Amygdala (tissue), 56 donors: ENCODE data around the gene KIF9.
A peak's percentile ranks its signal among the peaks of the same experiment; 100 is the strongest.
"Not testable (repeated sequence)": the region's sequence is repeated elsewhere in the genome, so short reads cannot be mapped to it uniquely, and the experiment has no call there.

Experiments used
- DNase-seq, 56 donors: peaks; one replicate each; lab custom pipeline; 2025; lab: John Stamatoyannopoulos, UW

KIF9 gene

GRCh38 chr3:47294392-47294791, 11.8 kb upstream of the KIF9 start:
- DNase-seq: no peak

DNA sequence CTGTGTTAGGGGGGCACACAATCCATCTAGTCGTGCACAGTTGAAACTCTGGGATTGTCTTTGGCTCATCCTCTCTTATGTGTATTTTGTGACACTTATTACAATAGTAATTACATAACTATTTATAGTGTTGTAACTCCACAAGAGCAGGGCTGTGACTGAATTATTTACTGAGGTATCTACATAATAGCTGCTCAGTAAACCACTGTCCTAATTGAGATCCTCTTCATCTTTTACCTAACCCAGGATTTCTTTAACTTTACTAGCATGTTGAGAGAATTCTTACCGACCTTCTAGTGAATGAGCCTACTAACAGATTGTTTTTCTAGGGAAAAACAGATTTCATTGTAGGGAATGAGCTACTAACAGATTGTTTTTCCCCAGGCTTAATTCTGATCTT, 11.2 kb upstream of the KIF9 start:
- no peak for DNase-seq

- DNase-seq: not testable (repeated sequence)
These were observed 9.3 kb upstream of the KIF9 start for GRCh38 chr3:47291754-47292420.

GRCh38 chr3:47291158-47291753, 8.7 kb upstream of the KIF9 start:
- DNase-seq: no peak

GRCh38 chr3:47288966-47289910, 6.6 kb upstream of the KIF9 start:
- DNase-seq: no peak

DNA sequence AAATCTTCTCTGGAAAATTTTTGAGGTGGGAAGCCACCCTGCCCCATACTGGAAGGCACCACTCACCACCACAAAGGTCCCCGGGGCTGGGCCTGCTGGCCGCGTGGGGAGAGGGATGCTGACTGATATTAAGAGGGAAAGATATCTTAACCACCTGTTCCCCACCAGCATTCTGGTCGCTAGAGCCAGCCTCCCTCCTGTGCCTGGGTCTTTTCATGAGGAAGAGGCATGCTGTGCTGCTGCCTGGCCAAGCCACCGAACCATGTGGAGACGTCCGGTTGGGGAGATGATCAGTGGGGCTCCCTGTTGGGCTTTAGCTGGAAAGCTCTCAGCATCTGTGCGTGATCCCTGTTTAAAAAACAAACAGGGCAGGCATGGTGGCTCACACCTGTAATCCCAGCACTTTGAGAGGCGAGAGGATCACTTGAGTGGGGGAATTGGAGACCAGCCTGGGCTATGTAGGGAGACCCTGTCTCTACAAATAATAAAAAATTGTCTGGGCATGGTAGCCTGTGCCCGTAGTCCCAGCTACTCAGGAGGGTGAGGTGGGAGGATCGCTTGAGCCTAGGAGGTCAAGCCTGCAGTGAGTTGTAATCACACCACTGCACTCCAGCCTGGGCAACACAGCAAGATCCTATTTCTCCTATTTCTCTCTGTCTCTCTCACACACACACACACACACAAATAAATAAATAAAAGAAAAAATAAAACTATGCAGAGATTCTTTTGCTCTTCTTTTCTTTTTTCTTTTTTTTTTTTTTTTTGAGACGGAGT, 1.2 kb upstream of the KIF9 start:
- DNase-seq: peak in 6 of 56 donors; percentile 3 to 25 (median 3)

- DNase-seq: peak in 8 of 56 donors; percentile 11 to 54 (median 37)
These were observed 566 bp upstream of the KIF9 start for GRCh38 chr3:47283193-47283537.

GRCh38 chr3:47280519-47280918, 2.1 kb downstream of the KIF9 start:
- DNase-seq: no peak

GRCh38 chr3:47276558-47276957, 6.0 kb downstream of the KIF9 start:
- no peak for DNase-seq

DNA sequence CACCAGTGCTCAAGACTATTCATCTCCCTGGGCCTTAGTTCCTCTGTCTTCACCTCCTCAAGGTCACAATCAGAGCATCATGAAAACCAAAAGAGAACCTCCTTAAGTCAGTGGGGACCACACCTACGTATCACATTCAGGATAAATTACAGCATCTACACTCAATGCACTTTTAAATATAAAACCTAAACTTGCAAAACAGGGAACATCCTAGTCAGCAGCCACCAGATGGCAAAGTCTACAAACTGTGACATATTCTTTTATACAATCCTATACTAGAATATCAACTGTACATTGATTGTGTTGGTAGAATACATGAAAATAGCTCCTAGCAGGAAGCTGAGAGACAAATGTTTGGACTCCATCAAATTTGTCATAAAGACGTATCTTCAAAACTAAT, 7.9 kb downstream of the KIF9 start:
- DNase-seq: no peak

- no peak for DNase-seq
These were observed 9.0 kb downstream of the KIF9 start for GRCh38 chr3:47273564-47273963.

- DNase-seq: no peak
These were observed 12.1 kb downstream of the KIF9 start for GRCh38 chr3:47270526-47270925.

DNA sequence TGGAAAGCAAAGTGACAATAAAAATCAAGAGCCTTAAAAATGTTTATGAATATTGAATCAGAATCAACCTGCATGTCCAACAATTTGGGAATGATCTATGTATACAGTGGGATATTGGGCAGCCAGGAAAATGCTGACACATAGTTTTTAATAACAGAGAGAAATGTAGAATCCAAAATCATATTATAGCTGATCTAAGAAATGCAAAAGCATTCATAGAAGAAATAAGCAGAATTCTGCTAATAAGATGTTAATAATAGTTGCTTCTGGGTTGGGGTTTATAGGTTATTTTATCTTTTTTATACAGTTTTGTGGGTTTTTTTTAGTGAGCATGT, 15.1 kb downstream of the KIF9 start:
- no peak for DNase-seq

DNA sequence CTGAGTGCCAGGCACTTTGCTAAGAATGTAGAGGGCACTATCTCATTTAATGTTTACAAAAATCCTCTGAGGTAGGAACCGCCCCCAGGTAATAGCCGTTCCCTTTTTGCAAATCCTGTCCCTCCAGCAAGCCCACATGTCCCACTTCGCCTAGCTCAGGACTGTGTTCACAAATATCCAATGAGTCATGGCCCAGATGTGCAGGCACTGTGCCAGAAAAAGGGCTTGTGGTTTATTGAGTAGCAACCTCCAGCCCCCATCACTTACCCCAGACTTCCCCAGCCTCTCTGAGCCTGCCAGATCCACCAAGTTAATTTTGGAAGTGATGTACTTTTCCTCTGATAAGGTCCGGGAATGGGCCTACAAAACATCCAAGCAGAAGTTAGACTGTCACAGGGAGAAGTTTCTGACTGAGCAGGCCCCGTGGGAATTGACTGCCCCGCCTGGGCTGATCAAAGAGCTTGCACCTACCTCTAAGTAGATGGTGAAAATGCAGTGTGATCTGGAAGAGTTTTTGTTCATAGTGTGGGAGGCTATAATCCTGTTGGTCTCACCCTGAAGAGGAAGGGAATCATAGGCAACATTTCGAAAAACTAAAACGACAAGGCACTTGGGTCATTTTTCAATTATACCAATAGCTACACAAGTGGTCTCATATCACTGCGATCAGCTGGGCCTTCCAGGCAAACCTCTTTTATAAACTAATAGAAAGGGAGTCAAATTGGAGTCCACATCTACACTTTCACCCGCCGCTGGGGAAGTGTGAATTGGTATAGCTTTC, 15.7 kb downstream of the KIF9 start:
- peak in 29 of 56 donors; percentile 3 to 77 (median 21) for DNase-seq

GRCh38 chr3:47265725-47266428, 16.7 kb downstream of the KIF9 start:
- DNase-seq: no peak

DNA sequence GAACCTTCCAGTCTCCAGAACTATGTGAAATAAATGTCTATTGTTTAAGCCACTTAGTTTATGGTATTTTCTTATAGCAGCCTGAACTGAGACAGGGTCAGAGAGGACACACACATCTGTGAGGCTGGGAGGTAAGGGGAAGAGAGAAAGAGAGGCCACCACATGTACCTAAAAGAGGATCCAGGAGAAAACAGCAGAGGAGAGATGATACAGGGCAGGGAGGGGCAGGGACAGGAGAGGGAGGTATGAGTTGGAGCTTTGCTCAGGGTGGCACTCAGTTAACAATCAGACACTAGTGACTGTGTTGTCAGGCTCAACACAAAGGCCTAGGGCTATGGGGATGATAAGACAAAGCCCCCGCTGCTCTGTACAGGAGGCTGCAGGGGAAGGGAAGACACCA, 17.6 kb downstream of the KIF9 start:
- no peak for DNase-seq

GRCh38 chr3:47261301-47261700, 21.3 kb downstream of the KIF9 start:
- no peak for DNase-seq

DNA sequence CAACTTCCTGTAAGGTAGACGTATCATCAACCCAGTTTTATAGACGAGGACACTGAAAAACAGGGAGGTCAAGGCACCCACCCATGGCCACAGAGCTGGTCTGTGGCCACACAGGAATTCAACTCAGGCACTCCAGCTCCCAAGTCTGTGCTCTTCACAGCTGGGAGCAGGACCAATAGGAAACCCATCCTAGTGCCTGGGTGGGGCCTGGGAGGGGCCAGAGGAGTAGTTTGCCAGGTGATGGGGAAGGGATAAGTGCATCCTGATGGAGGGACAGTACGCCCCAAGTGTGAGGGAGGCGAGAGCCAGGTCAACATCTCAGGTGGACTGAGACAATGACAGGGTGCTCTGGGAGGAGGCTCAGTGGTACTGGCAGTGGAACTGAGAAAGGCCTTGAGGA, 22.0 kb downstream of the KIF9 start:
- no peak for DNase-seq

DNA sequence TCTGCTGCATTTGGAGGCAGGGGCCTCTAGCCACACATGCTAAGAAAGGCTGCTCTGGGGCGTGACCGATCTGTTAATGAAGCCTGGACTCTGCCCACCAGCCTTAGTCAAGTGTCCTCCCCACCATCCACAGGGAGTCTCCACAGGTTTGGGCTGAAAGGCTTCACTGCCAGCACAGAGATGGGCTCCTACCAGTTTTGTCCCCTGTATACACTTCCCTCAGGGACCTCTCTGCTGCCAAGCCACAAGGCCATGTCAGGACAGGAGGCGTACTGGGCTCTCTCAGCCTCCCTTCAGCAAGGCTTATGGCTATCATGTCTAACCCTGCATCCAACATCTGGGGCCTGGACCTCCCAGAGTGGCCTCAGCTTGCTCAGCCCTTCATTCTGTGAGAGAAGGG, 23.5 kb downstream of the KIF9 start:
- DNase-seq: no peak
